GM18870 (cell line): ENCODE results near the gene SRRM1.
"Not testable (repeated sequence)": the region's sequence is repeated elsewhere in the genome, so short reads cannot be mapped to it uniquely, and the experiment has no call there.

Source experiments
- ATAC-seq: cut with Tn5 transposase; IDR thresholded peaks from one replicate; pipeline ENCODE4 v1.9.1; 2021; ENCODE audit warnings: moderate library complexity; ENCODE audit not compliant: unreplicated experiment

SRRM1 gene

DNA sequence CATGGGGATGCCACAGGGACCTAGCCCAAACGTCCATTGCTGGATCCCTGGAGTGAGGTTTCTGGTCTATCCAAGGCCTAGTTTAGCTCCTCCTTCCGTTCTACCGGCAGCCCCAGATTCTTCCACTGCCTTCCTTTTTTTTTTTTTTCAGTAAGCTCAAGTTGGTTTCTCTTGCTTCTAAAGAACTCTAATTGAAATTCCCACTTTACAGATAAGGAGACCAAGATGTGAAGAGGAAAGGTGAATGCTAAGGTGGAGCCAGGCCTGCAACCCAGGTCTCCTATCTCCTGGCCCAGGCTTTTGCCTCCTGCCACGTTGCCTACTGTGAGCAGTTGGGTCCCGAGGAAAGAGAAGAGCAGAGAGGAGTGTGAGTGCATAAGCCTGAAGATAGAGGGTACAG is 70.6 kb downstream of the SRRM1 start:
- ATAC-seq, result no peak

DNA sequence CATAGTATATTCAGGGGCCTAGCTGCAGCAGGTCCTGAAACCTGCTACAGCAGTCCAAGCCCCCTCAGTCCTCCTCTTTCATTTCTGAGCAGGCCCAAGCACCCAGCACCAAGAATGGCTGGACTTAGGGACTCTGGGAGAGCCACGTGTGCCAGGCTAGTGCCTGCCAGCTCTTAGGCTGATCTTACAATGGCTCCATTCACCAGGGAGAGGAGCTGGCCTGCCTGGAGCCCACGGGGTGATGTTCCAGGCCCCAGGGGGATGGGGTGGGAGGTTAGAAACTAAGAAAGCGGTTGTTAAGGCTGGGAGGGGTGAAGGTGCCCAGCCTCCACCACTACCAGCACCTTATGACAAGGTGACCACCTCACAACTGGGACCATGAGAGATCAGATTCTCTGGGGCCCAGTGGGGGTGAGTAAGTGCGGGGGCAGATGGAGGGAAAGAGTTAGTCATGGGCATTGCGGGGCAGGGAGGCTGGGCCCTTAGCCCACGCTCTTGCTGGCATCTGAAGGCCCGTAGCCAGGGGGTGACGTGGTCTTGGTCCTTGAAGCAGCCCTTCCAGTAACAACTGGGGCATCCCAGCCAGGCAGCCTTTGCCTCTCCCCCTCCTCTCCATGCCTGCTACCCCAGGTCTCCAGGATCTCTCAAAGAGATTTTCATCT is 71.9 kb downstream of the SRRM1 start:
- ATAC-seq, result no peak

DNA sequence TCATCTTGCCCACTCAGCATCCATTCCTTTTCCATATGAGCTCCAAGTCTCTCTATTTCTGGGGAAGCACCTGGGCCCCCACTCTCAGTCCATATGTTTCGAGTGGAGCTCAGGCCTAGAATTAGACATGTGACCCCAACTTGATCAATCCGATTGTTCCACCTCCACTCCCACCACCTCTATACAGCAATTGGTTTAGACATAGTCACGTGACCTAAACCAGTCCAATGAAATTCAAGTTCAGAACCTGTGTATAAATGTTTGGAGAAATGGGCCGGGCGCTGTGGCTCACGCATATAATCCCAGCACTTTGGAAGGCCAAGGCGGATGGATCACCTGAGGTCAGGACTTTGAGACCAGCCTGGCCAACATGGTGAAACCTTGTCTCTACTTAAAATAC is 72.6 kb downstream of the SRRM1 start:
- ATAC-seq, result no peak

DNA sequence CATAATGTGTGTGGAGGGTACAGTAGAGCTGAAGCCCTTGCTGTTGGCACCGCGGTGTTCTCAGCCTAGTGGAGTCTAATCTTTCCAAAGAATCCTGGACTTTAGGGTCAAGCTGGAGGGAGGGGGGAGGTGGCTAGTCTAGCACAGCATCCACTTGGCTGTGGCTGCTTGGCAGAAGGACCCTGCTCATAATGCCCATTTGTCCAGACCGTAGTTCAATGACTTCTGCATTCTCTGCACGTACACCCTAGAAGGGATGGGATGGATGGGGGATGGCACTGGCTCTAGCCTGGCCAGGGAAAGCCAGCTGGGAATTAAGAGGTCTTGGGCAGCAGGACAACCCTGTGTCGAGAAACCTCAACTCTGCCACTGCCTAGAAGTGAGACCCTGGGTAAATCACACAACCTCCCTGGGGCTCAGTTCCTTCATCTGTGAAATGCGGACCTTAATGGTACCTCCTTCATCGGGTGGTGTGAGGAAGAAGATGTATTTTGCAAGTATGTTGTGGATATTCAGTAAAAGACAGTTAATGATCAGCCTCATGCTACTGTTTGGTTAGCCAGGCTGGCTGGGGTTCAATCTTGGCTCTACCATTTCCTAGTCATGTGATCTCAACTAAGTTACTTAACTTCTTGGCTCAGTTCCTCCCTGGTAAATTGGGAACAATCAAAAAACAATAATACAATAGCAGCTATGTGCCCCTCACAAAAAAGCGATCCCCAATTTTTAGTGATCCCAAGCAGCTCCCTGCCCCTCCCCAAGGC is 75.0 kb downstream of the SRRM1 start:
- no peak for ATAC-seq

DNA sequence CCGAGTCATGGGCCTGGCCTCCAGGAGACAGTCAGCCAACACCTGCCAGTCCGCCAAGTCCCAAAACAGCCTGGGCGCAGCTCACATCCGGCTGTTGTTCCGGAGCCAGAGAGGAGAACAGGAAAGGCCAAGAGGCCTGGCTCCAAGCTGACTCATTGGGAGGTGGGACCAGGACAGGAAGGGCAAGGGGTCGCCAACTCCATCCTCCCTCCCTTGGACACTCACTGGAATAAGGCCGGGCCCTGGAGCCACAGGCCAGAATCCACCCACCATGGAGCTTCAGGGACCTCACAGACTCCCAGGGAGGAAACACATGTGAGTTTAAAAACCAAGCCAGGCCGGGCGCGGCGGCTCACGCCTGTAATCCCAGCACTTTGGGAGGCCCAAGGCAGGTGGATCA is 77.0 kb downstream of the SRRM1 start:
- no peak for ATAC-seq

GRCh38 chr1:24721533-24721932 is 78.4 kb downstream of the SRRM1 start:
- no peak for ATAC-seq

DNA sequence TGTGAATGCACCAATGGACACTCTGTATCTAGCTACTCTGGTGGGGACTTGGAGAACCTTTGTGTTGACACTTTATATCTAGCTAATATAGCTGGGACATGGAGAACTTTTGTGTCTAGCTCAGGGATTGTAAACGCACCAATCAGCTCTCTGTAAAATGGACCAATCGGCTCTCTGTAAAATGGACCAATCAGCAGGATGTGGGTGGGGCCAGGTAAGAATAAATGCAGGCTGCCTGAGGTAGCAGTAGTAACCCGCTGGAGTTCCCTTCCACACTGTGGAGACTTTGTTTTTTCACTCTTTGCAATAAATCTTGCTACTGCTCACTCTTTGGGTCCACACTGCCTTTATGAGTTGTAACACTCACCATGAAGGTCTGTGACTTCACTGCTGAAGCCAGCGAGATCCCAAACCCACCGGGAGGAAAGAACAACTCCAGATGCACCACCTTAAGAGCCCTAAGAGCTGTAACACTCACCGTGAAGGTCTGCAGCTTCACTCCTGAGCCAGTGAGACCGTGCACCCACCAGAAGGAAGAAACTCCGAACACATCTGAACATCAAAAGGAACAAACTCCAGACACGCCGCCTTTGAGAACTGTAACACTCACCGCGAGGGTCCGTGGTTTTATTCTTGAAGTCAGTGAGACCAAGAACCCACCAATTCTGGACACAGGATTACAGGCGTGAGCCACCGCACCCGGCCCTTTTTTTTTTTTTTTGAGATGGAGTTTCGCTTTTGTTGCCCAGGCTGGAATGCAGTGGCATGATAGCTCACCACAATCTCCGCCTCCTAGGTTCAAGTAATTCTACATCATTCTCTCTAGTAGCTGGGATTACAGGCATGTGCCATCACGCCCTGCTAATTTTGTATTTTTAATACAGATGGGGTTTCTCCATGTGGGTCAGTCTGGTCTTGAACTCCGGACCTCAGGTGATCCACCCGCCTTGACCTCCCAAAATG is 79.3 kb downstream of the SRRM1 start:
- ATAC-seq, result not testable (repeated sequence)
